ENCODE data around the gene RAC3. TPM values are rescaled to one million over a fixed set of nuclear protein-coding genes. Genes with fewer than 3 reads are reported as not detected.

Gene RAC3
- total and polyA plus RNA-seq, 2 of the 8 experiments (the other 6 are each of a cell fraction or from before 2014, with no cell fraction given) = 177 to 299 TPM

GRCh38 chr17:82051776-82052637, 20.5 kb downstream of the RAC3 start, which contains the start of the genes GPS1 and RFNG (continued):
- TF ChIP-seq TAF1 (IDR thresholded peaks at IDR 0.05; ENCODE audit: low read depth, low read length) (0 out of 2 replicates have a peak, but pooled peaks have one; percentile 15), CHD7 (IDR thresholded peaks at IDR 0.05; ENCODE audit: insufficient replicate concordance, low read length) (no peak), SP1 (IDR thresholded peaks at IDR 0.05; ENCODE audit: low read depth, low read length) (no peak), CHD1 (IDR thresholded peaks at IDR 0.05; ENCODE audit: low read depth, low read length) (no peak)

Measured in H1 (cell line).